Neural cell (in vitro differentiated cells): Measurements from ENCODE around the gene NPFFR1. TPM values are rescaled to one million over a fixed set of nuclear protein-coding genes. Genes with fewer than 3 reads are reported as not detected.

Experiments used
- H2AFZ ChIP-seq: fragments of 200-600, 300-800 bp; sonication (generic), shearing (Covaris generic); 2 replicates; pipeline ENCODE4 v1.6.0; 2014; ENCODE audit warnings: low read depth, mild to moderate bottlenecking, antibody characterized with exemption, low read length, moderate library complexity
- H3F3A ChIP-seq: fragments of 200-600 bp; shearing (Covaris generic); 2 replicates; pipeline ENCODE4 v1.6.1; 2016; ENCODE audit warnings: mild to moderate bottlenecking, moderate library complexity, mixed read lengths, antibody characterized with exemption, low read length; ENCODE audit not compliant: insufficient read depth, poor library complexity, severe bottlenecking
- H3K27ac ChIP-seq: fragments of 200-600, 300-800 bp; sonication (generic), shearing (Covaris generic); 2 replicates; pipeline ENCODE4 v1.5.1; 2014; ENCODE audit warnings: mild to moderate bottlenecking, low read length, moderate library complexity
- H3K27me3 ChIP-seq: fragments of 300-800, 200-600 bp; sonication (generic), shearing (Covaris generic); 2 replicates; pipeline ENCODE4 v1.6.0; 2014; ENCODE audit warnings: mild to moderate bottlenecking, low read depth, low read length, moderate library complexity; ENCODE audit not compliant: insufficient read depth
- H3K36me3 ChIP-seq: fragments of 300-800, 200-600 bp; sonication (generic), shearing (Covaris generic); 2 replicates; pipeline ENCODE4 v1.5.1; 2014; ENCODE audit warnings: mild to moderate bottlenecking, antibody characterized with exemption, low read length, moderate library complexity; ENCODE audit not compliant: insufficient read depth
- H3K4me2 ChIP-seq: fragments of 300-800, 200-600 bp; sonication (generic), shearing (Covaris generic); 2 replicates; pipeline ENCODE4 v1.6.0; 2014; ENCODE audit warnings: mild to moderate bottlenecking, low read length
- H3K4me3 ChIP-seq: fragments of 300-800, 200-600 bp; sonication (generic), shearing (Covaris generic); 2 replicates; pipeline ENCODE4 v1.5.1; 2014; ENCODE audit warnings: mild to moderate bottlenecking, low read length, moderate library complexity
- H3K79me2 ChIP-seq: fragments of 200-600 bp; shearing (Covaris generic); replicated peaks from 2 replicates; pipeline ENCODE4 v1.6.0; 2014; ENCODE audit warnings: mild to moderate bottlenecking, low read length, moderate library complexity; ENCODE audit not compliant: insufficient read depth
- H3K9ac ChIP-seq: fragments of 300-800, 200-600 bp; sonication (generic), shearing (Covaris generic); 2 replicates; pipeline ENCODE4 v1.6.1; 2016; ENCODE audit warnings: mild to moderate bottlenecking, low read length, mixed read lengths
- H3K9me2 ChIP-seq: fragments of 200-600 bp; shearing (Covaris generic); 2 replicates; pipeline ENCODE4 v1.6.1; 2016; ENCODE audit warnings: mild to moderate bottlenecking, low read length, mixed read lengths; ENCODE audit not compliant: insufficient read depth
- H3K9me3 ChIP-seq: fragments of 200-600, 300-800 bp; sonication (generic), shearing (Covaris generic); 2 replicates; pipeline ENCODE4 v1.6.1; 2016; ENCODE audit warnings: mild to moderate bottlenecking, mixed run types, low read length, moderate library complexity, mixed read lengths
- H4K20me1 ChIP-seq: fragments of 200-600 bp; shearing (Covaris generic); 2 replicates; pipeline ENCODE4 v1.6.1; 2016; ENCODE audit warnings: mild to moderate bottlenecking, mixed run types; ENCODE audit not compliant: insufficient read depth
- CTCF ChIP-seq: fragments of 450-650 bp; IDR thresholded peaks from 2 replicates; pipeline ENCODE4 v1.5.1; 2014; ENCODE audit warnings: antibody characterized with exemption, mild to moderate bottlenecking, moderate library complexity; ENCODE audit not compliant: poor library complexity, severe bottlenecking
- EP300 ChIP-seq: fragments of 450-650 bp; conservative IDR thresholded peaks from 2 replicates; pipeline ENCODE4 v1.6.1; 2014; ENCODE audit warnings: antibody characterized with exemption, mild to moderate bottlenecking, moderate library complexity; ENCODE audit not compliant: poor library complexity, severe bottlenecking
- EZH2 ChIP-seq: fragments of 200-600, 300-800 bp; shearing (Covaris generic), sonication (generic); IDR thresholded peaks from 2 replicates; pipeline ENCODE4 v1.6.1; 2014; ENCODE audit warnings: antibody characterized with exemption, low read length, borderline replicate concordance, mild to moderate bottlenecking; ENCODE audit not compliant: insufficient read depth, poor library complexity, severe bottlenecking
- MXI1 ChIP-seq: fragments of 450-650 bp; conservative IDR thresholded peaks from 2 replicates; pipeline ENCODE4 v1.6.1; 2014; ENCODE audit warnings: antibody characterized with exemption, mild to moderate bottlenecking; ENCODE audit not compliant: poor library complexity, severe bottlenecking
- POLR2AphosphoS5 ChIP-seq: IDR thresholded peaks from 2 replicates; pipeline ENCODE4 v1.6.1; 2012
- RAD21 ChIP-seq: fragments of 450-650 bp; conservative IDR thresholded peaks from 2 replicates; pipeline ENCODE4 v1.6.1; 2014; ENCODE audit warnings: antibody characterized with exemption, mild to moderate bottlenecking, moderate library complexity
- REST ChIP-seq: IDR thresholded peaks from 2 replicates; pipeline ENCODE4 v1.6.1; 2012; ENCODE audit warnings: borderline replicate concordance
- SMC3 ChIP-seq: fragments of 450-650 bp; conservative IDR thresholded peaks from 2 replicates; pipeline ENCODE4 v1.6.1; 2014; ENCODE audit warnings: antibody characterized with exemption, mild to moderate bottlenecking, moderate library complexity; ENCODE audit not compliant: poor library complexity
- TAF1 ChIP-seq: IDR thresholded peaks from 2 replicates; pipeline ENCODE4 v1.6.1; 2012; ENCODE audit warnings: low read depth
- polyA plus RNA-seq: library from polyadenylated mRNA; depleted of rRNA; stranded (reverse); fragments of >200 nt; gene quantifications from 2 replicates; pipeline ENCODE4 v1.2.3, GENCODE V29; 2014

Gene NPFFR1
- polyA plus RNA-seq, 1 donor from 2014 or later = 0.07 TPM

DNA sequence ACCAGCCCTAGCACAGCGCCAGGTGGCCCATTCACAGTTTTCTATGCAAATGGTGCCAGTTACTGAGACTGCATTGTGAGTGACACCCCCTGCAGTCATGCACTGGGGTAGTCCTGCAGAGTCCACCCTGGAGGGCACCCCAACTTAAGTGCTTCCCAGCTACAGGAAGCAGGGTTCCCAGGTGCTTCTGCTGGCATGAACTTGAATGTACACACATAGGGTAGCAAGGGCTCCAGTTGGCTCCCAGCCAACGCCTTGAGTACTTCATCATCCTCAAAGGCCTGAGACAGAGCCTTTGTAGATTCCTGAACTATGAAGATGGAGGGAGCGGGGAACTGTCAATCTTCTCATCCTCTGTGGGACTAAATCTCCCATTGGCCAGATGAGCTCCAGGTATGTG lies 11.5 kb upstream of the NPFFR1 start:
- H3K9ac ChIP-seq = no peak overlapping the region
- H3K36me3 ChIP-seq = no peaks in the 10 kb centered on the region
- no peaks in the 10 kb centered on the region for H3K79me2 ChIP-seq
- no peak overlapping the region for H3K4me3 ChIP-seq
- H3K4me2 ChIP-seq = no peak overlapping the region
- H2AFZ ChIP-seq = no peak overlapping the region
- no peak overlapping the region for H3K27ac ChIP-seq
- no peaks in the 10 kb centered on the region for H3K9me2 ChIP-seq
- no peaks in the 10 kb centered on the region for H4K20me1 ChIP-seq
- H3F3A ChIP-seq = no peaks in the 10 kb centered on the region
- no peak for TF ChIP-seq EZH2
- no peak for TF ChIP-seq EP300
- no peak for TF ChIP-seq SMC3
- TF ChIP-seq TAF1 = no peak
- TF ChIP-seq REST = no peak
- no peak for TF ChIP-seq MXI1
- no peak for TF ChIP-seq CTCF
- no peak for TF ChIP-seq POLR2AphosphoS5
- no peak for TF ChIP-seq RAD21
- no peaks in the 10 kb centered on the region for H3K9me3 ChIP-seq
- no peaks in the 10 kb centered on the region for H3K27me3 ChIP-seq

- no peaks in the 10 kb centered on the region for H4K20me1 ChIP-seq
- no peaks in the 10 kb centered on the region for H3K36me3 ChIP-seq
- H3K27ac ChIP-seq = no peak overlapping the region
- no peaks in the 10 kb centered on the region for H3K9me2 ChIP-seq
- H3K79me2 ChIP-seq = no peaks in the 10 kb centered on the region
- H3K4me2 ChIP-seq = no peak overlapping the region
- no peaks in the 10 kb centered on the region for H3K27me3 ChIP-seq
- no peak overlapping the region for H3K9ac ChIP-seq
- no peak overlapping the region for H3K4me3 ChIP-seq
- H2AFZ ChIP-seq = no peak overlapping the region
- TF ChIP-seq REST (no peak), EP300 (no peak), EZH2 (no peak), SMC3 (no peak), RAD21 (no peak), TAF1 (no peak), CTCF (no peak), POLR2AphosphoS5 (no peak)
- no peaks in the 10 kb centered on the region for H3F3A ChIP-seq
- no peaks in the 10 kb centered on the region for H3K9me3 ChIP-seq
Measured at GRCh38 chr10:70293169-70293843, 9.5 kb upstream of the NPFFR1 start.
